GM21576 (cell line): Measurements from ENCODE around the gene DTNB.
"Not testable (repeated sequence)": the region's sequence is repeated elsewhere in the genome, so short reads cannot be mapped to it uniquely, and the experiment has no call there.

Experiments
- ATAC-seq: cut with Tn5 transposase; IDR thresholded peaks from one replicate; pipeline ENCODE4 v1.9.1; 2021; ENCODE audit warnings: mild to moderate bottlenecking, moderate library complexity; ENCODE audit not compliant: unreplicated experiment

DTNB gene

GRCh38 chr2:25426326-25426725 lies 247.1 kb downstream of the DTNB start:
- no peak for ATAC-seq

GRCh38 chr2:25424426-25425028 lies 248.8 kb downstream of the DTNB start:
- no peak for ATAC-seq

- ATAC-seq, result no peak
These were observed 251.5 kb downstream of the DTNB start for GRCh38 chr2:25421820-25422411.

GRCh38 chr2:25421289-25421688 lies 252.1 kb downstream of the DTNB start:
- ATAC-seq, result no peak

- peak; percentile 47 for ATAC-seq
These were observed 252.5 kb downstream of the DTNB start for GRCh38 chr2:25420820-25421237.

- ATAC-seq, result peak; percentile 54
These were observed 253.6 kb downstream of the DTNB start for GRCh38 chr2:25419678-25420242.

- ATAC-seq, result no peak
These were observed 254.3 kb downstream of the DTNB start for GRCh38 chr2:25418944-25419677.

- no peak for ATAC-seq
These were observed 255.5 kb downstream of the DTNB start for GRCh38 chr2:25417715-25418369.

- ATAC-seq, result no peak
These were observed 256.7 kb downstream of the DTNB start for GRCh38 chr2:25416674-25417073.

- no peak for ATAC-seq
These were observed 258.6 kb downstream of the DTNB start for GRCh38 chr2:25414781-25415180.

GRCh38 chr2:25413409-25413808 lies 260.0 kb downstream of the DTNB start:
- not testable (repeated sequence) for ATAC-seq

- no peak for ATAC-seq
These were observed 261.6 kb downstream of the DTNB start for GRCh38 chr2:25411753-25412152.

- no peak for ATAC-seq
These were observed 262.1 kb downstream of the DTNB start for GRCh38 chr2:25411281-25411680.

GRCh38 chr2:25410370-25410769 lies 263.0 kb downstream of the DTNB start:
- no peak for ATAC-seq

GRCh38 chr2:25409468-25409867 lies 263.9 kb downstream of the DTNB start:
- no peak for ATAC-seq

GRCh38 chr2:25409044-25409443 lies 264.3 kb downstream of the DTNB start:
- no peak for ATAC-seq

GRCh38 chr2:25405611-25406295 lies 267.6 kb downstream of the DTNB start:
- ATAC-seq, result no peak

GRCh38 chr2:25403120-25403760 lies 270.1 kb downstream of the DTNB start:
- peak; percentile 63 for ATAC-seq

GRCh38 chr2:25402477-25402876 lies 270.9 kb downstream of the DTNB start:
- ATAC-seq, result peak; percentile 50

- no peak for ATAC-seq
These were observed 271.9 kb downstream of the DTNB start for GRCh38 chr2:25401307-25402026.
